H1 (cell line): ENCODE measurements around the gene KCNJ13. TPM values are rescaled to one million over a fixed set of nuclear protein-coding genes. Genes with fewer than 3 reads are reported as not detected.

Source experiments
- CTCF ChIA-PET: fragments of 300-600 bp; sonication (Branson Sonifier 250); formaldehyde crosslinking; loops from one replicate; lab custom pipeline; 2021; ENCODE audit not compliant: partially characterized antibody; lab: Charles Lee
- POLR2A ChIA-PET: fragments of 300-600 bp; sonication (Branson Sonifier 250); formaldehyde crosslinking; loops from one replicate; lab custom pipeline; 2021; ENCODE audit warnings: inconsistent platforms; ENCODE audit not compliant: partially characterized antibody; lab: Charles Lee
- DNase-seq, 2 experiments: peaks; one replicate each; pipeline versions ENCODE4 v3.0.0 to v3.0.0-alpha.2; 2010 to 2022; ENCODE audit warnings: low spot score in 2 of 2, low read depth in 1 of 2, mixed read lengths in 1 of 2
- FAIRE-seq: peaks from 2 replicates; lab custom pipeline; 2011; peaks lifted over from hg19 to GRCh38; lab: Jason Lieb, UNC
- H2AFZ ChIP-seq: 2 replicates; pipeline ENCODE4 v1.8.1; 2012; ENCODE audit warnings: low read length, inconsistent platforms
- H2AK5ac ChIP-seq: 2 replicates; pipeline ENCODE4 v1.6.1; 2013; ENCODE audit warnings: low read depth, low read length
- H2BK120ac ChIP-seq: replicated peaks from 2 replicates; pipeline ENCODE3; 2013; ENCODE audit warnings: low read depth, low read length, inconsistent platforms
- H2BK12ac ChIP-seq: 2 replicates; pipeline ENCODE4 v1.6.1; 2013; ENCODE audit warnings: low read depth, low read length
- H2BK15ac ChIP-seq: 2 replicates; pipeline ENCODE4 v1.6.1; 2013; ENCODE audit warnings: low read length
- H2BK20ac ChIP-seq: 2 replicates; pipeline ENCODE4 v1.6.1; 2013; ENCODE audit warnings: low read length
- H2BK5ac ChIP-seq: 2 replicates; pipeline ENCODE4 v1.6.1; 2013; ENCODE audit warnings: low read depth, low read length
- H3K14ac ChIP-seq: 2 replicates; pipeline ENCODE4 v1.6.1; 2013; ENCODE audit warnings: inconsistent platforms; ENCODE audit not compliant: insufficient read length
- H3K18ac ChIP-seq: 2 replicates; pipeline ENCODE4 v1.6.1; 2013; ENCODE audit warnings: low read length; ENCODE audit errors: extremely low read depth
- H3K23ac ChIP-seq: 2 replicates; pipeline ENCODE4 v1.6.1; 2013; ENCODE audit warnings: inconsistent platforms; ENCODE audit not compliant: insufficient read length
- H3K23me2 ChIP-seq: 2 replicates; pipeline ENCODE4 v1.6.1; 2013; ENCODE audit warnings: low read depth, low read length
- H3K27ac ChIP-seq: 2 replicates; pipeline ENCODE4 v1.6.1; 2011; ENCODE audit warnings: low read depth, low read length, inconsistent platforms
- H3K27me3 ChIP-seq, 4 experiments: replicated peaks in 1 of 4; 1 replicate in 1 of 4; 2 replicates in 3 of 4; pipeline versions ENCODE4 v1.6.1 to v1.8.1; 2011 to 2013; ENCODE audit warnings: low read length in 3 of 4, mild to moderate bottlenecking in 3 of 4, inconsistent platforms in 2 of 4, mixed read lengths in 2 of 4, moderate library complexity in 1 of 4; ENCODE audit not compliant: control insufficient read depth in 3 of 4, insufficient read depth in 3 of 4; ENCODE audit errors: extremely low read depth in 1 of 4
- H3K36me3 ChIP-seq, 4 experiments: 2 replicates each; pipeline versions ENCODE4 v1.6.1 to v1.8.1; 2011 to 2013; ENCODE audit warnings: mild to moderate bottlenecking in 4 of 4, low read length in 3 of 4, moderate library complexity in 2 of 4, control low read depth in 1 of 4, inconsistent platforms in 1 of 4; ENCODE audit not compliant: insufficient read depth in 4 of 4, control insufficient read depth in 2 of 4
- H3K4ac ChIP-seq: replicated peaks from 2 replicates; pipeline ENCODE3; 2013; ENCODE audit warnings: low read length, low read depth, mixed read lengths, inconsistent platforms; ENCODE audit not compliant: insufficient read length
- H3K4me1 ChIP-seq, 4 experiments: replicated peaks in 1 of 4; 1 replicate in 1 of 4; 2 replicates in 3 of 4; pipeline versions ENCODE4 v1.6.1 to v1.8.1; 2011 to 2013; ENCODE audit warnings: low read length in 3 of 4, inconsistent platforms in 2 of 4, mixed read lengths in 1 of 4; ENCODE audit not compliant: insufficient read depth in 4 of 4, control insufficient read depth in 3 of 4
- H3K4me2 ChIP-seq, 2 experiments: 2 replicates each; pipeline versions ENCODE4 v1.6.1 to v1.8.1; 2011 to 2013; ENCODE audit warnings: low read depth in 2 of 2, low read length in 2 of 2, control low read depth in 1 of 2, inconsistent platforms in 1 of 2, mild to moderate bottlenecking in 1 of 2; ENCODE audit not compliant: insufficient read depth in 1 of 2
- H3K4me3 ChIP-seq, 4 experiments: fragments of 200-600, 300-600 bp in 1 of 4; sonication (generic), shearing (Covaris generic), sonication (Bioruptor Twin) in 1 of 4; 2 replicates each; pipeline versions ENCODE4 v1.5.1 to v1.8.1; 2011 to 2016; ENCODE audit warnings: low read length in 4 of 4, low read depth in 3 of 4, control low read depth in 2 of 4, inconsistent platforms in 2 of 4, mild to moderate bottlenecking in 2 of 4, mixed read lengths in 1 of 4, moderate library complexity in 1 of 4; ENCODE audit not compliant: insufficient read depth in 2 of 4; ENCODE audit errors: extremely low read depth in 1 of 4
- H3K56ac ChIP-seq: replicated peaks from 2 replicates; pipeline ENCODE3; 2013; ENCODE audit warnings: low read depth, mild to moderate bottlenecking, mixed read lengths, low read length, inconsistent platforms; ENCODE audit not compliant: insufficient read length
- H3K79me1 ChIP-seq: 2 replicates; pipeline ENCODE4 v1.6.1; 2013; ENCODE audit warnings: low read depth, low read length, control low read depth
- H3K79me2 ChIP-seq, 2 experiments: 2 replicates each; pipeline versions ENCODE4 v1.6.1 to v1.8.1; 2012 to 2013; ENCODE audit warnings: low read length in 2 of 2, mild to moderate bottlenecking in 2 of 2, inconsistent platforms in 1 of 2; ENCODE audit not compliant: insufficient read depth in 2 of 2, control insufficient read depth in 1 of 2
- H3K9ac ChIP-seq, 4 experiments: replicated peaks in 1 of 4; 1 replicate in 1 of 4; 2 replicates in 3 of 4; pipeline versions ENCODE4 v1.6.1 to v1.8.1; 2011 to 2013; ENCODE audit warnings: low read depth in 3 of 4, low read length in 3 of 4, control low read depth in 2 of 4, mild to moderate bottlenecking in 2 of 4, moderate library complexity in 2 of 4, inconsistent platforms in 1 of 4; ENCODE audit errors: extremely low read depth in 1 of 4
- H3K9me3 ChIP-seq, 2 experiments: 2 replicates each; pipeline versions ENCODE4 v1.6.1 to v1.8.1; 2012 to 2013; ENCODE audit warnings: mild to moderate bottlenecking in 2 of 2, moderate library complexity in 2 of 2, control low read depth in 1 of 2, inconsistent platforms in 1 of 2, low read depth in 1 of 2, low read length in 1 of 2, mixed read lengths in 1 of 2; ENCODE audit not compliant: insufficient read depth in 2 of 2
- H4K20me1 ChIP-seq, 2 experiments: replicated peaks in 1 of 2; 2 replicates each; pipeline versions ENCODE3 to v1.8.1; 2011 to 2013; ENCODE audit warnings: inconsistent platforms in 2 of 2, low read length in 2 of 2, mild to moderate bottlenecking in 1 of 2; ENCODE audit not compliant: insufficient read depth in 2 of 2, control insufficient read depth in 1 of 2
- H4K5ac ChIP-seq: 2 replicates; pipeline ENCODE4 v1.6.1; 2013; ENCODE audit warnings: low read length, low read depth, mixed read lengths, inconsistent platforms; ENCODE audit not compliant: insufficient read length
- H4K8ac ChIP-seq: 2 replicates; pipeline ENCODE4 v1.8.0; 2013; ENCODE audit warnings: mild to moderate bottlenecking, moderate library complexity, low read length, inconsistent platforms; ENCODE audit not compliant: insufficient read depth; ENCODE audit errors: extremely low read depth
- H4K91ac ChIP-seq: replicated peaks from 2 replicates; pipeline ENCODE3; 2013; ENCODE audit warnings: low read length, mixed read lengths, inconsistent platforms; ENCODE audit not compliant: insufficient read length
- BACH1 ChIP-seq: IDR thresholded peaks from 2 replicates; pipeline ENCODE4 v1.6.1; 2012; ENCODE audit warnings: low read length, improper control_type of control experiment
- BRCA1 ChIP-seq: IDR thresholded peaks from 2 replicates; pipeline ENCODE4 v1.6.1; 2012; ENCODE audit warnings: low read depth, low read length, improper control_type of control experiment
- CBX8 ChIP-seq: fragments of 300-800, 300-1000 bp; sonication (generic); IDR thresholded peaks from 2 replicates; pipeline ENCODE4 v1.7.1; 2016; ENCODE audit warnings: low read depth, low read length, borderline replicate concordance
- CEBPB ChIP-seq: IDR thresholded peaks from 2 replicates; pipeline ENCODE4 v1.6.1; 2012; ENCODE audit warnings: low read depth, low read length
- EGR1 ChIP-seq: IDR thresholded peaks from 2 replicates; pipeline ENCODE4 v1.6.1; 2011; ENCODE audit warnings: low read depth, low read length, borderline replicate concordance
- HDAC2 ChIP-seq, 2 experiments: fragments of 300-600 bp in 1 of 2; sonication (generic) in 1 of 2; IDR thresholded peaks; 2 replicates each; pipeline ENCODE4 v1.6.1; 2011 to 2012; ENCODE audit warnings: low read depth in 2 of 2, low read length in 2 of 2, mild to moderate bottlenecking in 2 of 2, moderate library complexity in 2 of 2, borderline replicate concordance in 1 of 2, inconsistent platforms in 1 of 2
- KDM4A ChIP-seq: IDR thresholded peaks from one replicate; pipeline ENCODE4 v1.7.1; 2012; ENCODE audit warnings: low read depth, mild to moderate bottlenecking, moderate library complexity, low read length, inconsistent platforms; ENCODE audit not compliant: severe bottlenecking
- SAP30 ChIP-seq: fragments of 300-600 bp; sonication (generic); IDR thresholded peaks from 2 replicates; pipeline ENCODE4 v1.7.1; 2012; ENCODE audit warnings: low read length, moderate library complexity, mild to moderate bottlenecking, inconsistent platforms; ENCODE audit not compliant: insufficient read depth, insufficient replicate concordance
- SIN3A ChIP-seq, 2 experiments: IDR thresholded peaks in 1 of 2; conservative IDR thresholded peaks in 1 of 2; 2 replicates each; pipeline ENCODE4 v1.6.1; 2011 to 2012; ENCODE audit warnings: low read length in 2 of 2, improper control_type of control experiment in 1 of 2, low read depth in 1 of 2, mild to moderate bottlenecking in 1 of 2
- SUZ12 ChIP-seq: fragments of 200-600 bp; sonication (generic); IDR thresholded peaks from 2 replicates; pipeline ENCODE4 v1.6.1; 2012; ENCODE audit warnings: mild to moderate bottlenecking, inconsistent platforms, low read length, moderate library complexity, mixed read lengths
- TAF7 ChIP-seq: optimal IDR thresholded peaks from 2 replicates; pipeline ENCODE3; 2011; ENCODE audit warnings: low read depth, mild to moderate bottlenecking, inconsistent platforms, low read length, moderate library complexity, borderline replicate concordance
- WGBS, 2 experiments: shearing (Covaris generic) in 1 of 2; methylation state at CpG; one replicate each; pipeline versions ENCODE4 v1.1.6 to v1.1.7; 2013 to 2015; ENCODE audit warnings: low lambda C conversion rate in 2 of 2, mixed read lengths in 2 of 2, inconsistent platforms in 1 of 2, low coverage in 1 of 2, missing lambda C conversion rate in 1 of 2; ENCODE audit not compliant: insufficient replicate concordance in 2 of 2, insufficient coverage in 1 of 2, insufficient read length in 1 of 2; ENCODE audit errors: extremely low coverage in 1 of 2, missing lambda C conversion rate in 1 of 2; 5-methylcytosine and 5-hydroxymethylcytosine counted together
- polyA plus RNA-seq, 7 experiments: library from polyadenylated mRNA; depleted of rRNA in 3 of 7; stranded (reverse) in 5 of 7; unstranded in 2 of 7; fragments of >200 nt in 5 of 7; fragments of 200-250 nt in 2 of 7; gene quantifications; 1 replicate in 5 of 7; 2 replicates in 1 of 7; 4 replicates in 1 of 7; pipeline versions ENCODE4 v1.2.1 to v1.2.3, GENCODE V29; 2011 to 2013; ENCODE audit warnings: missing spikeins in 2 of 7, mixed read lengths in 2 of 7
- total RNA-seq: library from RNA; stranded (reverse); fragmentation: NEBNext Ultra II Directional; extraction: Animal tissue kit (Norgen Biotek cat#: 25700); gene quantifications from 2 replicates; pipeline ENCODE4 v1.2.1, GENCODE V29; 2021
- TF ChIP-seq, protein P1 (sequence below): IDR thresholded peaks from 2 replicates; pipeline ENCODE4 v1.6.1; 2011; ENCODE audit warnings: low read depth, mild to moderate bottlenecking, low read length; ENCODE audit not compliant: insufficient read depth

Gene KCNJ13
- total and polyA plus RNA-seq, 2 of the 8 experiments (the other 6 are each of a cell fraction or from before 2014, with no cell fraction given): not detected

DNA sequence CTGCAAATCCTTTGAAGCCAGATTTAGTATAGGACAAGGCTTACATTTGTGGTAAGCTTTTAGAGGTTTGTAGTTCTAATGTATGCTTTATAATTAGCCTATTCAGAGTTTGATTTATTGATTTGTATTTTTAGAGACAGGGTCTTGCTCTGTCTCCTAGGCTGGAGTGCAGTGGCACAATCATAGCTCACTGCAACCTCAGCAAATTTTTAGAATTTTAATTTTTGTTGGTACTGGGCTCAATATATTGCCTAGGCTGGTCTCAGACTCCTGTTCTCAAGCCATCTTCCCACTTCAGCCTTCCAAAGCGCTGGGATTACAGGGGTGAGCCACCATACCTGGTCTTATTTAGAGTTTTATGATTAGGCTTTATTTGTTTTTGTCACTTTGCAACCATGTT lies 4.5 kb downstream of the KCNJ13 start:
- POLR2A ChIA-PET: no interaction called here
- no peak overlapping the region for H3K18ac ChIP-seq
- H3K9ac ChIP-seq: no peak overlapping the region
- H3K4me3 ChIP-seq: no peak overlapping the region
- H2BK15ac ChIP-seq: no peak overlapping the region
- H2AFZ ChIP-seq: no peak overlapping the region
- no peak overlapping the region for H2BK120ac ChIP-seq
- H2AK5ac ChIP-seq: no peak overlapping the region
- H3K27ac ChIP-seq: no peak overlapping the region
- H4K91ac ChIP-seq: no peak overlapping the region
- H3K56ac ChIP-seq: no peak overlapping the region
- H3K27me3 ChIP-seq: no peaks in the 10 kb centered on the region
- no peak overlapping the region for H4K5ac ChIP-seq
- H3K4ac ChIP-seq: no peak overlapping the region
- CTCF ChIA-PET: interaction anchor here (1.7 kb wide), 1 partner anchor 10 kb away, joined by 4 read pairs; no protein-coding TSS in a partner anchor
- no peaks in the 10 kb centered on the region for H3K79me2 ChIP-seq
- H3K36me3 ChIP-seq: peaks cover 0 to 20% (median 8%) of the 10 kb centered on the region in 4 experiments; a peak in 5 of 8 replicates
- H3K23me2 ChIP-seq: no peaks in the 10 kb centered on the region
- FAIRE-seq: no peak
- no peaks in the 10 kb centered on the region for H3K79me1 ChIP-seq
- no peak overlapping the region for H3K14ac ChIP-seq
- H4K20me1 ChIP-seq: no peaks in the 10 kb centered on the region
- no peak overlapping the region for H3K23ac ChIP-seq
- 92% methylated on average over 1 of the region's 1 CpG; no CpG with 5 or more reads in 1 of the 2 experiments for whole genome bisulfite sequencing, 2 experiments
- no peak overlapping the region for H2BK20ac ChIP-seq
- DNase-seq: no peak
- no peak overlapping the region for H2BK12ac ChIP-seq
- peaks cover 0 to 2% (median 0%) of the 10 kb centered on the region in 4 experiments; a peak in 2 of 7 replicates for H3K4me1 ChIP-seq
- no peak overlapping the region for H3K4me2 ChIP-seq
- H3K9me3 ChIP-seq: no peaks in the 10 kb centered on the region
- no peak overlapping the region for H4K8ac ChIP-seq
- H2BK5ac ChIP-seq: no peak overlapping the region
- TF ChIP-seq EGR1: no peak
- no peak for TF ChIP-seq TAF7
- no peak for TF ChIP-seq HDAC2 (IDR thresholded peaks at IDR 0.05; ENCODE audit: borderline replicate concordance in 1 of 2, low read depth in 2 of 2, low read length in 2 of 2)
- no peak for TF ChIP-seq KDM4A
- TF ChIP-seq BRCA1: no peak
- no peak for TF ChIP-seq SAP30
- no peak for TF ChIP-seq CEBPB
- no peak for TF ChIP-seq BACH1
- TF ChIP-seq CBX8: no peak
- TF ChIP-seq, protein P1, sequence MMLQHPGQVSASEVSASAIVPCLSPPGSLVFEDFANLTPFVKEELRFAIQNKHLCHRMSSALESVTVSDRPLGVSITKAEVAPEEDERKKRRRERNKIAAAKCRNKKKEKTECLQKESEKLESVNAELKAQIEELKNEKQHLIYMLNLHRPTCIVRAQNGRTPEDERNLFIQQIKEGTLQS: no peak
- no peak for TF ChIP-seq SIN3A (conservative IDR thresholded peaks at IDR 0.05 in 1 of 2, IDR thresholded peaks at IDR 0.05 in 1 of 2; ENCODE audit: low read depth in 1 of 2, low read length in 2 of 2)
- no peak for TF ChIP-seq SUZ12
